ENCODE measurements around the gene EFNB2. TPM values are rescaled to one million over a fixed set of nuclear protein-coding genes. Genes with fewer than 3 reads are reported as not detected.
A peak's percentile ranks its signal among the peaks of the same experiment; 100 is the strongest.

Gene EFNB2
- total RNA-seq, 2 donors from 2014 or later: 85.0 to 97.1 TPM

GRCh38 chr13:106555631-106556328 lies 20.3 kb upstream of the EFNB2 start:
- DNase-seq (no peak), ATAC-seq (no peak)
- intact Hi-C loops (cut with DNase I, micrococcal nuclease): no loop called here

GRCh38 chr13:106551751-106552150 lies 16.3 kb upstream of the EFNB2 start:
- intact Hi-C loops (cut with DNase I, micrococcal nuclease): no loop called here
- ATAC-seq: no peak
- no peak for DNase-seq

- DNase-seq: no peak
- intact Hi-C loops (cut with DNase I, micrococcal nuclease): no loop called here
- ATAC-seq: no peak
Measured at GRCh38 chr13:106551350-106551749, 15.9 kb upstream of the EFNB2 start.

GRCh38 chr13:106550570-106551135 lies 15.2 kb upstream of the EFNB2 start:
- DNase-seq (no peak), ATAC-seq (no peak)
- intact Hi-C loops (cut with DNase I, micrococcal nuclease): no loop called here

GRCh38 chr13:106548064-106548696 lies 12.7 kb upstream of the EFNB2 start:
- ATAC-seq: no peak
- intact Hi-C loops (cut with DNase I, micrococcal nuclease): no loop called here
- DNase-seq: no peak

GRCh38 chr13:106541826-106542225 lies 6.4 kb upstream of the EFNB2 start:
- intact Hi-C loops (cut with DNase I, micrococcal nuclease): no loop called here
- ATAC-seq (no peak), DNase-seq (no peak)

- intact Hi-C loops (cut with DNase I, micrococcal nuclease): no loop called here
- DNase-seq (no peak), ATAC-seq (no peak)
Measured at GRCh38 chr13:106540613-106541012, 5.2 kb upstream of the EFNB2 start.

- ATAC-seq: no peak
Measured at GRCh38 chr13:106537521-106537920, 2.1 kb upstream of the EFNB2 start.

GRCh38 chr13:106536244-106537034 lies 977 bp upstream of the EFNB2 start:
- ATAC-seq (peak; percentile 56), DNase-seq (peak; percentile 84 to 97)
- intact Hi-C loops (cut with DNase I, micrococcal nuclease): loop anchor here in 1 of 2 donors (10.0 kb wide), 1 partner anchor 1962 kb away; no protein-coding TSS in a partner anchor

More at GRCh38 chr13:106537521-106537920, 2.1 kb upstream of the EFNB2 start:
- intact Hi-C loops (cut with DNase I, micrococcal nuclease): loop anchor here in 1 of 2 donors (10.0 kb wide), 1 partner anchor 1963 kb away; no protein-coding TSS in a partner anchor
- no peak for DNase-seq

- intact Hi-C loops (cut with DNase I, micrococcal nuclease): loop anchor here in 1 of 2 donors (10.0 kb wide), 1 partner anchor 1960 kb away; no protein-coding TSS in a partner anchor
- peak in 1 of 2 donors; percentile 52 for DNase-seq
- ATAC-seq: peak; percentile 0
Measured at GRCh38 chr13:106534639-106535551, 567 bp downstream of the EFNB2 start.

- ATAC-seq (peak; percentile 15), DNase-seq (peak in 1 of 2 donors; percentile 69)
- intact Hi-C loops (cut with DNase I, micrococcal nuclease): loop anchor here in 1 of 2 donors (10.0 kb wide), 1 partner anchor 1959 kb away; no protein-coding TSS in a partner anchor
Measured at GRCh38 chr13:106533943-106534638, 1.4 kb downstream of the EFNB2 start.

- intact Hi-C loops (cut with DNase I, micrococcal nuclease): loop anchor here in 1 of 2 donors (10.0 kb wide), 1 partner anchor 1959 kb away; no protein-coding TSS in a partner anchor
- DNase-seq (peak; percentile 82 to 91), ATAC-seq (peak; percentile 55)
Measured at GRCh38 chr13:106533101-106533942, 2.1 kb downstream of the EFNB2 start.

GRCh38 chr13:106532111-106532929 lies 3.1 kb downstream of the EFNB2 start:
- intact Hi-C loops (cut with DNase I, micrococcal nuclease): loop anchor here in 1 of 2 donors (10.0 kb wide), 1 partner anchor 1958 kb away; no protein-coding TSS in a partner anchor
- ATAC-seq: no peak
- peak in 1 of 2 donors; percentile 30 for DNase-seq

- intact Hi-C loops (cut with DNase I, micrococcal nuclease): loop anchor here in 1 of 2 donors (10.0 kb wide), 1 partner anchor 1956 kb away; no protein-coding TSS in a partner anchor
- no peak for ATAC-seq
Measured at GRCh38 chr13:106530980-106531481, 4.4 kb downstream of the EFNB2 start.

GRCh38 chr13:106530171-106530851 lies 5.2 kb downstream of the EFNB2 start:
- DNase-seq (peak in 1 of 2 donors; percentile 53), ATAC-seq (peak; percentile 21)
- intact Hi-C loops (cut with DNase I, micrococcal nuclease): loop anchor here in 1 of 2 donors (10.0 kb wide), 1 partner anchor 1956 kb away; no protein-coding TSS in a partner anchor

More at GRCh38 chr13:106530980-106531481, 4.4 kb downstream of the EFNB2 start:
- peak in 1 of 2 donors; percentile 20 for DNase-seq
